K562 (cell line): ENCODE measurements around the gene PEX11B. TPM values are rescaled to one million over a fixed set of nuclear protein-coding genes. Genes with fewer than 3 reads are reported as not detected.

Experiments used
- BRD4 ChIP-seq: fragments of 200-600 bp; sonication (generic); IDR thresholded peaks from 2 replicates; pipeline ENCODE4 v1.6.1; 2017; ENCODE audit warnings: inconsistent platforms
- CTCFL ChIP-seq: IDR thresholded peaks from 2 replicates; pipeline ENCODE4 v1.6.1; 2011; ENCODE audit warnings: borderline replicate concordance, low read depth, mild to moderate bottlenecking, moderate library complexity, low read length; ENCODE audit not compliant: insufficient read depth, poor library complexity, severe bottlenecking
- ELK1 ChIP-seq: sonication (generic); formaldehyde crosslinking; IDR thresholded peaks from 2 replicates; pipeline ENCODE4 v1.8.1; 2022; ENCODE audit warnings: missing genetic modification reagents
- ETS2 ChIP-seq: IDR thresholded peaks from 2 replicates; pipeline ENCODE4 v1.6.1; 2016; ENCODE audit warnings: borderline replicate concordance, missing genetic modification characterization, mild to moderate bottlenecking, moderate library complexity, missing compliant biosample characterization; ENCODE audit not compliant: poor library complexity, severe bottlenecking
- FUS ChIP-seq: fragments of 200-400 bp; formaldehyde crosslinking; optimal IDR thresholded peaks from 2 replicates; pipeline ENCODE3; 2017; ENCODE audit warnings: low read depth, low read length
- MTA2 ChIP-seq: fragments of 450-650 bp; IDR thresholded peaks from 2 replicates; pipeline ENCODE4 v1.6.1; 2016; ENCODE audit warnings: low read depth
- NBN ChIP-seq: fragments of 450-650 bp; IDR thresholded peaks from 2 replicates; pipeline ENCODE4 v1.6.1; 2016; ENCODE audit warnings: low read depth, mild to moderate bottlenecking
- PHB ChIP-seq: fragments of 250-450 bp; sonication (Bioruptor Pico); IDR thresholded peaks from 2 replicates; pipeline ENCODE4 v1.5.0; 2021
- PYGO2 ChIP-seq: fragments of 450-650 bp; IDR thresholded peaks from 2 replicates; pipeline ENCODE4 v1.6.1; 2016; ENCODE audit warnings: mild to moderate bottlenecking, missing genetic modification characterization, moderate library complexity, missing compliant biosample characterization
- SNIP1 ChIP-seq: fragments of 450-650 bp; IDR thresholded peaks from 2 replicates; pipeline ENCODE4 v1.7.1; 2017; ENCODE audit warnings: low read depth, mild to moderate bottlenecking
- SUPT5H ChIP-seq: fragments of 450-650 bp; IDR thresholded peaks from 2 replicates; pipeline ENCODE4 v1.6.1; 2016
- THRA ChIP-seq: fragments of 450-650 bp; IDR thresholded peaks from 2 replicates; pipeline ENCODE4 v1.6.1; 2017; ENCODE audit warnings: mild to moderate bottlenecking, moderate library complexity
- ZBTB1 ChIP-seq: sonication (generic); formaldehyde crosslinking; IDR thresholded peaks from 2 replicates; pipeline ENCODE4 v1.8.1; 2023; ENCODE audit warnings: missing genetic modification reagents, low read depth, mild to moderate bottlenecking, borderline replicate concordance
- ZFPM2 ChIP-seq: fragments of 250-450 bp; sonication (Bioruptor Pico); IDR thresholded peaks from 2 replicates; pipeline ENCODE4 v1.5.1; 2022; ENCODE audit warnings: mild to moderate bottlenecking
- ZNF146 ChIP-seq: IDR thresholded peaks from one replicate; pipeline ENCODE4 v1.6.1; 2018; ENCODE audit warnings: missing compliant biosample characterization; ENCODE audit not compliant: unreplicated experiment
- ZNF274 ChIP-seq: IDR thresholded peaks from 2 replicates; pipeline ENCODE4 v1.6.1; 2011; ENCODE audit warnings: low read depth, mild to moderate bottlenecking, low read length, moderate library complexity, borderline replicate concordance
- ZNF445 ChIP-seq: fragments of 250-450 bp; sonication (Bioruptor Pico); IDR thresholded peaks from 2 replicates; pipeline ENCODE4 v1.4.0; 2020; ENCODE audit warnings: low read depth, mild to moderate bottlenecking, moderate library complexity
- ZNF586 ChIP-seq: fragments of 450-650 bp; formaldehyde crosslinking; conservative IDR thresholded peaks from 2 replicates; pipeline ENCODE4 v1.4.0; 2020; ENCODE audit warnings: mild to moderate bottlenecking, moderate library complexity
- ZZZ3 ChIP-seq: fragments of 450-650 bp; IDR thresholded peaks from 2 replicates; pipeline ENCODE4 v1.6.1; 2016; ENCODE audit warnings: antibody characterized with exemption, mild to moderate bottlenecking, moderate library complexity
- polyA plus RNA-seq, 8 experiments: library from polyadenylated mRNA; depleted of rRNA in 4 of 8; stranded (reverse) in 5 of 8; unstranded in 3 of 8; fragments of >200 nt; fragmentation: Nextera tagmentation in 2 of 8; fragmentation: Illumina TruSeq in 1 of 8; extraction: Ambion mirVana in 2 of 8; extraction: Trizol in 1 of 8; gene quantifications; 2 replicates each; pipeline versions ENCODE4 v1.2.1 to v1.2.3, GENCODE V29; 2011 to 2014; ENCODE audit warnings: inconsistent platforms in 1 of 8, missing spikeins in 1 of 8
- total RNA-seq, 7 experiments: library from RNA; depleted of rRNA in 6 of 7; stranded (reverse); fragments of >200 nt in 6 of 7; fragmentation: Illumina TruSeq in 2 of 7; extraction: Trizol in 2 of 7; gene quantifications; 2 replicates each; pipeline versions ENCODE4 v1.2.1 to v1.2.3, GENCODE V29; 2011 to 2021; ENCODE audit warnings: low replicate concordance in 1 of 7
- TF ChIP-seq, protein P1 (sequence below): fragments of 450-650 bp; formaldehyde crosslinking; IDR thresholded peaks from 2 replicates; pipeline ENCODE4 v1.4.0; 2022; ENCODE audit warnings: missing genetic modification characterization
- TF ChIP-seq, protein P2 (sequence below): sonication (generic); formaldehyde crosslinking; IDR thresholded peaks from 2 replicates; pipeline ENCODE4 v1.8.1; 2023; ENCODE audit warnings: mild to moderate bottlenecking, missing genetic modification reagents

PEX11B gene
- total and polyA plus RNA-seq, 9 of the 15 experiments (the other 6 are each of a cell fraction or from before 2014, with no cell fraction given): 13.2 to 60.0 (median 21.7) TPM

GRCh38 chr1:145918144-145918991 lies at the start of gene PEX11B (continued):
- TF ChIP-seq, protein P1, sequence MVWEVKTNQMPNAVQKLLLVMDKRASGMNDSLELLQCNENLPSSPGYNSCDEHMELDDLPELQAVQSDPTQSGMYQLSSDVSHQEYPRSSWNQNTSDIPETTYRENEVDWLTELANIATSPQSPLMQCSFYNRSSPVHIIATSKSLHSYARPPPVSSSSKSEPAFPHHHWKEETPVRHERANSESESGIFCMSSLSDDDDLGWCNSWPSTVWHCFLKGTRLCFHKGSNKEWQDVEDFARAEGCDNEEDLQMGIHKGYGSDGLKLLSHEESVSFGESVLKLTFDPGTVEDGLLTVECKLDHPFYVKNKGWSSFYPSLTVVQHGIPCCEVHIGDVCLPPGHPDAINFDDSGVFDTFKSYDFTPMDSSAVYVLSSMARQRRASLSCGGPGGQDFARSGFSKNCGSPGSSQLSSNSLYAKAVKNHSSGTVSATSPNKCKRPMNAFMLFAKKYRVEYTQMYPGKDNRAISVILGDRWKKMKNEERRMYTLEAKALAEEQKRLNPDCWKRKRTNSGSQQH (CRISPR knock-in tag): no peak
- TF ChIP-seq ETS2 (tag): no peak
- no peak for TF ChIP-seq NBN
- TF ChIP-seq, protein P2, sequence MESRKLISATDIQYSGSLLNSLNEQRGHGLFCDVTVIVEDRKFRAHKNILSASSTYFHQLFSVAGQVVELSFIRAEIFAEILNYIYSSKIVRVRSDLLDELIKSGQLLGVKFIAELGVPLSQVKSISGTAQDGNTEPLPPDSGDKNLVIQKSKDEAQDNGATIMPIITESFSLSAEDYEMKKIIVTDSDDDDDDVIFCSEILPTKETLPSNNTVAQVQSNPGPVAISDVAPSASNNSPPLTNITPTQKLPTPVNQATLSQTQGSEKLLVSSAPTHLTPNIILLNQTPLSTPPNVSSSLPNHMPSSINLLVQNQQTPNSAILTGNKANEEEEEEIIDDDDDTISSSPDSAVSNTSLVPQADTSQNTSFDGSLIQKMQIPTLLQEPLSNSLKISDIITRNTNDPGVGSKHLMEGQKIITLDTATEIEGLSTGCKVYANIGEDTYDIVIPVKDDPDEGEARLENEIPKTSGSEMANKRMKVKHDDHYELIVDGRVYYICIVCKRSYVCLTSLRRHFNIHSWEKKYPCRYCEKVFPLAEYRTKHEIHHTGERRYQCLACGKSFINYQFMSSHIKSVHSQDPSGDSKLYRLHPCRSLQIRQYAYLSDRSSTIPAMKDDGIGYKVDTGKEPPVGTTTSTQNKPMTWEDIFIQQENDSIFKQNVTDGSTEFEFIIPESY (CRISPR knock-in tag): no peak
- no peak for TF ChIP-seq ZNF146
- no peak for TF ChIP-seq ZZZ3
- TF ChIP-seq MTA2: no peak
- 0 out of 2 replicates have a peak, but pooled peaks have one; percentile 68 for TF ChIP-seq ZBTB1 (CRISPR knock-in tag)
- no peak for TF ChIP-seq PYGO2 (tag)
- no peak for TF ChIP-seq BRD4
- TF ChIP-seq ZFPM2 (CRISPR knock-in tag): no peak
- TF ChIP-seq FUS: no peak
- TF ChIP-seq THRA: no peak
- no peak for TF ChIP-seq ZNF445 (CRISPR knock-in tag)
- TF ChIP-seq SUPT5H: peak; percentile 67
- no peak for TF ChIP-seq CTCFL
- no peak for TF ChIP-seq ZNF274
- TF ChIP-seq ELK1 (CRISPR knock-in tag): no peak
- TF ChIP-seq SNIP1: no peak
- TF ChIP-seq ZNF586 (CRISPR knock-in tag): no peak
- TF ChIP-seq PHB: no peak
